Fibroblast of lung (primary cell): ENCODE measurements around the gene SPDYE11. TPM values are rescaled to one million over a fixed set of nuclear protein-coding genes. Genes with fewer than 3 reads are reported as not detected.
"Not testable (repeated sequence)": the region's sequence is repeated elsewhere in the genome, so short reads cannot be mapped to it uniquely, and the experiment has no call there.

ENCODE experiments used
- DNase-seq, 2 donors: peaks; one replicate each; pipeline versions ENCODE4 v3.0.0 to v3.0.0-alpha.2; 2010; ENCODE audit warnings: low read depth in 2 of 2
- H2AFZ ChIP-seq: 2 replicates; pipeline ENCODE4 v1.5.1; 2012; ENCODE audit warnings: low read length, control low read depth, inconsistent platforms
- H3K27ac ChIP-seq: 2 replicates; pipeline ENCODE4 v1.5.1; 2011; ENCODE audit warnings: low read length, control low read depth; ENCODE audit not compliant: insufficient read depth
- H3K27me3 ChIP-seq: 2 replicates; pipeline ENCODE4 v1.5.1; 2011; ENCODE audit warnings: mild to moderate bottlenecking, low read length; ENCODE audit not compliant: control insufficient read depth, insufficient read depth
- H3K36me3 ChIP-seq: 2 replicates; pipeline ENCODE4 v1.5.1; 2011; ENCODE audit warnings: low read length; ENCODE audit not compliant: control insufficient read depth, insufficient read depth
- H3K4me1 ChIP-seq: 2 replicates; pipeline ENCODE4 v1.5.1; 2011; ENCODE audit warnings: low read length; ENCODE audit not compliant: control insufficient read depth, insufficient read depth; ENCODE audit errors: extremely low read depth
- H3K4me2 ChIP-seq: 2 replicates; pipeline ENCODE4 v1.5.1; 2011; ENCODE audit warnings: low read length, control low read depth; ENCODE audit not compliant: insufficient read depth; ENCODE audit errors: extremely low read depth
- H3K4me3 ChIP-seq, 4 experiments: fragments of 200-600 bp in 1 of 4; sonication (generic) in 1 of 4; replicated peaks in 1 of 4; 2 replicates each; pipeline ENCODE4 v1.5.1; 2011 to 2016; ENCODE audit warnings: low read length in 4 of 4, low read depth in 3 of 4, mild to moderate bottlenecking in 3 of 4, control low read depth in 2 of 4, inconsistent platforms in 1 of 4, mixed read lengths in 1 of 4; ENCODE audit not compliant: insufficient read depth in 1 of 4; ENCODE audit errors: control extremely low read depth in 1 of 4
- H3K79me2 ChIP-seq: 2 replicates; pipeline ENCODE4 v1.5.1; 2012; ENCODE audit warnings: mild to moderate bottlenecking, low read length, inconsistent platforms; ENCODE audit not compliant: control insufficient read depth, insufficient read depth
- H3K9ac ChIP-seq: 2 replicates; pipeline ENCODE4 v1.5.1; 2011; ENCODE audit warnings: mild to moderate bottlenecking, low read length, control low read depth; ENCODE audit not compliant: insufficient read depth
- H3K9me3 ChIP-seq: 2 replicates; pipeline ENCODE4 v1.5.1; 2012; ENCODE audit warnings: low read depth, low read length; ENCODE audit not compliant: control insufficient read depth, insufficient read depth
- H4K20me1 ChIP-seq: 2 replicates; pipeline ENCODE4 v1.5.1; 2011; ENCODE audit warnings: low read length; ENCODE audit not compliant: control insufficient read depth, insufficient read depth; ENCODE audit errors: extremely low read depth
- polyA plus RNA-seq, 2 donors: library from polyadenylated mRNA; depleted of rRNA in 1 of 2; stranded (reverse) in 1 of 2; unstranded in 1 of 2; fragments of >200 nt; gene quantifications; 2 replicates each; pipeline ENCODE4 v1.2.1, GENCODE V29; 2011 to 2012; ENCODE audit warnings: missing spikeins in 1 of 2
- total RNA-seq: library from RNA; depleted of rRNA; stranded (reverse); fragments of >200 nt; gene quantifications from 2 replicates; pipeline ENCODE4 v1.2.1, GENCODE V29; 2014

Gene SPDYE11
- total and polyA plus RNA-seq, 2 donors (not counting 1 experiment from before 2014, with no cell fraction given), result not detected

DNA sequence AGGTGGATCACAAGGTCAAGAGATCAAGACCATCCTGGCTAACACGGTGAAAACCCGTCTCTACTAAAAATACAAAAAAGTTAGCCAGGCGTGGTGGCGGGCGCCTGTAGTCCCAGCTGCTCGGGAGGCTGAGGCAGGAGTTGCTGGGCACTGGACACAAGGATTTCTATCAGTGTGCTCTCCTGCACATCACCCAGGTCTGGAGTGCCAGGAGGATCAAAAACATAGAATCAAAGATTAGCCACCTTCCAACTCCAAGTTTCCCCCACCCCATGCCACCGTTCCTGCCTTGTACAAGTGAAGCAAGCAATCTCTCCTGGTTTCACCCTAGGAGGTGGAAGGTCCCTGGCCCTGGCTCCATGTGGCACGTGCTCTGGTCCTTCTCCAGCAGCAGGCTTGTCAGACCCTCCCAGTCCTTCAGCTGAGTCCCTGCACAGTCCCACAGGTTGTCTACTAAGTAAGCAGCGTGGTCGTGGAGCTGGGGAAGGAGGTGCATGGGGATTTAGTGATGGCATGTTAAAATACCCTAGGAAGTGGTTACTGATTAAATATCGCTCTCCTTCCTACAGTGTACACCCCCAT, 59.7 kb downstream of the SPDYE11 start:
- not testable (repeated sequence) for H3K36me3 ChIP-seq, H3K27ac ChIP-seq, H3K79me2 ChIP-seq

More for the DNA sequence above, 59.7 kb downstream of the SPDYE11 start:
- not testable (repeated sequence) for H3K4me1 ChIP-seq, H3K4me2 ChIP-seq, H3K9me3 ChIP-seq, H3K9ac ChIP-seq, DNase-seq, H3K4me3 ChIP-seq, H2AFZ ChIP-seq, H4K20me1 ChIP-seq, H3K27me3 ChIP-seq

Other genes with a start within 250 kb of the SPDYE11 start
- 2.6 and 6.1 TPM in 2 replicates for gene TYW1B, start 229.7 kb downstream of the SPDYE11 start, total RNA-seq
- gene TYW1B, start 229.7 kb downstream of the SPDYE11 start, polyA plus RNA-seq, result 0.97 and 4.7 TPM in 2 replicates
- gene POM121, start 132.8 kb downstream of the SPDYE11 start, total RNA-seq, result 3.1 and 4.8 TPM in 2 replicates
- gene POM121, start 132.8 kb downstream of the SPDYE11 start, polyA plus RNA-seq, result 6.3 and 10.0 TPM in 2 replicates
- not detected in 2 replicates for gene TRIM74, start 88.4 kb downstream of the SPDYE11 start, total RNA-seq
- gene TRIM74, start 88.4 kb downstream of the SPDYE11 start, polyA plus RNA-seq, result not detected in 2 replicates
- gene SPDYE8, start 28.1 kb downstream of the SPDYE11 start, total RNA-seq, result not detected in 2 replicates
- not detected in 2 replicates for gene SPDYE8, start 28.1 kb downstream of the SPDYE11 start, polyA plus RNA-seq
- not detected in 2 replicates for gene SPDYE9, start 28.1 kb upstream of the SPDYE11 start, total RNA-seq
- not detected in 2 replicates for gene SPDYE9, start 28.1 kb upstream of the SPDYE11 start, polyA plus RNA-seq